ENCODE measurements around the gene RICTOR.

Gene RICTOR

GRCh38 chr5:39074017-39074814 lies at the start of gene RICTOR:
Gene RICTOR (minus strand): TSS chr5:39074399. CDS start chr5:39074377, 22 bp downstream.
- peak within 1 kb of the TSS; percentile 79 to 96 for H3K4me3 ChIP-seq (ENCODE audit: low read depth in 1 of 2, low read length in 1 of 2)
- H3K4me1 ChIP-seq (ENCODE audit: control insufficient read depth in 1 of 2, insufficient read depth in 1 of 2, low read depth in 1 of 2, low read length in 1 of 2): peaks cover 43 to 51% of the 10 kb centered on the region in 2 experiments
- H3K27ac ChIP-seq: peak within 1 kb of the TSS; percentile 100
- H3K9me3 ChIP-seq: no peaks in the 10 kb centered on the region
- H3K27me3 ChIP-seq: no peaks in the 10 kb centered on the region
- peak; percentile 35 for TF ChIP-seq CTCF (IDR thresholded peaks at IDR 0.05)
- no peaks in the 10 kb centered on the region for H3K36me3 ChIP-seq

- H3K9me3 ChIP-seq: no peaks in the 10 kb centered on the region
- no peaks in the 10 kb centered on the region for H3K27me3 ChIP-seq
- H3K36me3 ChIP-seq: peaks cover 99% of the 10 kb centered on the region
- no peak for TF ChIP-seq CTCF (IDR thresholded peaks at IDR 0.05)
- H3K27ac ChIP-seq: peak overlapping the region; percentile 4
- H3K4me3 ChIP-seq (ENCODE audit: low read depth in 1 of 2, low read length in 1 of 2): no peak overlapping the region
- no peaks in the 10 kb centered on the region for H3K4me1 ChIP-seq (ENCODE audit: control insufficient read depth in 1 of 2, insufficient read depth in 1 of 2, low read depth in 1 of 2, low read length in 1 of 2)
These were observed 47.7 kb upstream of the RICTOR start for GRCh38 chr5:39121922-39122321.

- H3K4me1 ChIP-seq (ENCODE audit: control insufficient read depth in 1 of 2, insufficient read depth in 1 of 2, low read depth in 1 of 2, low read length in 1 of 2): no peaks in the 10 kb centered on the region
- H3K9me3 ChIP-seq: no peaks in the 10 kb centered on the region
- no peaks in the 10 kb centered on the region for H3K27me3 ChIP-seq
- TF ChIP-seq CTCF (IDR thresholded peaks at IDR 0.05): no peak
- H3K27ac ChIP-seq: no peak overlapping the region
- no peak overlapping the region for H3K4me3 ChIP-seq (ENCODE audit: low read depth in 1 of 2, low read length in 1 of 2)
- H3K36me3 ChIP-seq: peaks cover 100% of the 10 kb centered on the region
These were observed 47.1 kb upstream of the RICTOR start for GRCh38 chr5:39121315-39121714.

- H3K27me3 ChIP-seq: no peaks in the 10 kb centered on the region
- no peaks in the 10 kb centered on the region for H3K4me1 ChIP-seq (ENCODE audit: control insufficient read depth in 1 of 2, insufficient read depth in 1 of 2, low read depth in 1 of 2, low read length in 1 of 2)
- H3K36me3 ChIP-seq: peaks cover 100% of the 10 kb centered on the region
- no peak overlapping the region for H3K27ac ChIP-seq
- no peaks in the 10 kb centered on the region for H3K9me3 ChIP-seq
- no peak overlapping the region for H3K4me3 ChIP-seq (ENCODE audit: low read depth in 1 of 2, low read length in 1 of 2)
- TF ChIP-seq CTCF (IDR thresholded peaks at IDR 0.05): no peak
These were observed 45.8 kb upstream of the RICTOR start for GRCh38 chr5:39120052-39120420.

- Histone ChIP-seq H3K4me3 (ENCODE audit: low read depth in 1 of 2, low read length in 1 of 2) (no peak overlapping the region), H3K27me3 (no peaks in the 10 kb centered on the region), H3K27ac (no peak overlapping the region), H3K4me1 (ENCODE audit: control insufficient read depth in 1 of 2, insufficient read depth in 1 of 2, low read depth in 1 of 2, low read length in 1 of 2) (no peaks in the 10 kb centered on the region), H3K9me3 (no peaks in the 10 kb centered on the region), H3K36me3 (peaks cover 100% of the 10 kb centered on the region)
- no peak for TF ChIP-seq CTCF (IDR thresholded peaks at IDR 0.05)
These were observed 45.3 kb upstream of the RICTOR start for GRCh38 chr5:39119404-39120051.
